ENCODE measurements around the gene METAP1. TPM values are rescaled to one million over a fixed set of nuclear protein-coding genes. Genes with fewer than 3 reads are reported as not detected.

Gene METAP1
- 10 to 100 TPM; 55.7 to 58.3 TPM for total RNA-seq

GRCh38 chr4:98995183-98996055 lies at the start of gene METAP1:
METAP1 (plus strand) TSS chr4:98995721; CDS start chr4:98995754, 33 bp downstream.
- ChIA-PET POLR2A (interaction anchor here (0.7 to 3.1 kb wide), 11 partner anchors 10 to 734 kb away, joined by 3 to 39 read pairs (median 5); partner anchors contain the start of genes ADH5, EIF4E and RAP1GDS1), CTCF (interaction anchor here (0.5 to 4.0 kb wide), 21 partner anchors 8 to 852 kb away, joined by 3 to 43 read pairs (median 4); partner anchors contain the start of genes ADH5, EIF4E and STPG2)

- CTCF ChIA-PET: no interaction called here
- POLR2A ChIA-PET: interaction anchor here (1.4 kb wide), 1 partner anchor 49 kb away, joined by 3 read pairs; the partner anchor contains the start of gene METAP1
Measured at GRCh38 chr4:98946359-98946758, 49.2 kb upstream of the METAP1 start.

GRCh38 chr4:98950925-98951324 lies 44.6 kb upstream of the METAP1 start:
- POLR2A ChIA-PET: no interaction called here
- CTCF ChIA-PET: no interaction called here

GRCh38 chr4:98951710-98952109 lies 43.8 kb upstream of the METAP1 start:
- ChIA-PET CTCF (no interaction called here), POLR2A (no interaction called here)

GRCh38 chr4:98955229-98955628 lies 40.3 kb upstream of the METAP1 start:
- POLR2A ChIA-PET: no interaction called here

GRCh38 chr4:98958065-98958464 lies 37.5 kb upstream of the METAP1 start:
- CTCF ChIA-PET: no interaction called here
- POLR2A ChIA-PET: no interaction called here

More at GRCh38 chr4:98955229-98955628, 40.3 kb upstream of the METAP1 start:
- CTCF ChIA-PET: no interaction called here

- POLR2A ChIA-PET: no interaction called here
- CTCF ChIA-PET: no interaction called here
Measured at GRCh38 chr4:98959411-98959810, 36.1 kb upstream of the METAP1 start.

- POLR2A ChIA-PET: no interaction called here
- CTCF ChIA-PET: no interaction called here
Measured at GRCh38 chr4:98961770-98962169, 33.8 kb upstream of the METAP1 start.

GRCh38 chr4:98963538-98964433 lies 31.7 kb upstream of the METAP1 start:
- CTCF ChIA-PET: no interaction called here
- POLR2A ChIA-PET: no interaction called here

- POLR2A ChIA-PET: no interaction called here
- CTCF ChIA-PET: no interaction called here
Measured at GRCh38 chr4:98966926-98967325, 28.6 kb upstream of the METAP1 start.

- CTCF ChIA-PET: no interaction called here
Measured at GRCh38 chr4:98967786-98968329, 27.7 kb upstream of the METAP1 start.

GRCh38 chr4:98969878-98970785 lies 25.4 kb upstream of the METAP1 start:
- CTCF ChIA-PET: no interaction called here

More at GRCh38 chr4:98967786-98968329, 27.7 kb upstream of the METAP1 start:
- POLR2A ChIA-PET: no interaction called here

GRCh38 chr4:98976716-98977115 lies 18.8 kb upstream of the METAP1 start:
- ChIA-PET POLR2A (no interaction called here), CTCF (no interaction called here)

More at GRCh38 chr4:98969878-98970785, 25.4 kb upstream of the METAP1 start:
- POLR2A ChIA-PET: no interaction called here

- ChIA-PET POLR2A (no interaction called here), CTCF (no interaction called here)
Measured at GRCh38 chr4:98977557-98977956, 18.0 kb upstream of the METAP1 start.

- CTCF ChIA-PET: no interaction called here
- POLR2A ChIA-PET: no interaction called here
Measured at GRCh38 chr4:98987720-98988119, 7.8 kb upstream of the METAP1 start.

- ChIA-PET POLR2A (interaction anchor here (0.8 kb wide), 1 partner anchor 64 kb away, joined by 3 read pairs; the partner anchor contains the start of gene EIF4E), CTCF (interaction anchor here (0.8 to 1.9 kb wide), 2 partner anchors 64 to 329 kb away, joined by 3 to 7 read pairs; no protein-coding TSS in a partner anchor)
Measured at GRCh38 chr4:98992835-98993234, 2.7 kb upstream of the METAP1 start.

GRCh38 chr4:98993419-98994071 lies 2.0 kb upstream of the METAP1 start:
- ChIA-PET POLR2A (interaction anchor here (0.8 to 3.1 kb wide), 2 partner anchors 64 to 95 kb away, joined by 3 to 33 read pairs; partner anchors contain the start of genes ADH5 and EIF4E), CTCF (interaction anchor here (0.8 to 4.0 kb wide), 5 partner anchors 63 to 516 kb away, joined by 3 to 43 read pairs (median 7); partner anchors contain the start of gene EIF4E)

All from activated CD8-positive, alpha-beta memory T cell treated with anti-CD3 and anti-CD28 coated beads for 36 hours (primary cell).